Heart left ventricle (tissue), 16 donors: ENCODE measurements around the gene EPN2. TPM values are rescaled to one million over a fixed set of nuclear protein-coding genes. Genes with fewer than 3 reads are reported as not detected.

Experiments
- ATAC-seq, 4 donors: fragments of 200-7000 bp; cut with Tn5 transposase; one replicate each; pipeline ENCODE4 v1.9.1; 2020 to 2022; ENCODE audit warnings: moderate library complexity in 4 of 4, mild to moderate bottlenecking in 3 of 4, moderate number of reproducible peaks in 1 of 4
- DNase-seq, 5 donors: peaks; one replicate each; pipeline ENCODE4 v3.0.0-alpha.2; 2020
- H3K27ac ChIP-seq, 12 donors: fragments of 200-600 bp; sonication (generic) in 4 of 12; one replicate each; pipeline versions ENCODE4 v1.5.0 to v1.8.0; 2016 to 2022; ENCODE audit warnings: mild to moderate bottlenecking in 2 of 12
- H3K27me3 ChIP-seq, 9 donors: fragments of 200-600 bp; sonication (generic) in 2 of 9; one replicate each; pipeline versions ENCODE4 v1.5.1 to v1.8.0; 2016 to 2022; ENCODE audit warnings: mild to moderate bottlenecking in 3 of 9
- H3K36me3 ChIP-seq, 9 donors: fragments of 200-600 bp; sonication (generic) in 2 of 9; one replicate each; pipeline versions ENCODE4 v1.5.0 to v1.8.0; 2018 to 2022; ENCODE audit warnings: mild to moderate bottlenecking in 2 of 9
- H3K4me1 ChIP-seq, 12 donors: fragments of 200-600 bp; sonication (generic) in 4 of 12; one replicate each; pipeline versions ENCODE4 v1.5.0 to v1.8.0; 2016 to 2022; ENCODE audit warnings: mild to moderate bottlenecking in 3 of 12
- H3K4me3 ChIP-seq, 12 donors: fragments of 200-600 bp; sonication (generic) in 4 of 12; one replicate each; pipeline versions ENCODE4 v1.5.0 to v1.8.0; 2017 to 2022; ENCODE audit warnings: mild to moderate bottlenecking in 9 of 12, moderate library complexity in 4 of 12
- H3K9me3 ChIP-seq, 12 donors: fragments of 200-600 bp; sonication (generic) in 4 of 12; one replicate each; pipeline versions ENCODE4 v1.5.0 to v1.8.0; 2016 to 2022; ENCODE audit warnings: mild to moderate bottlenecking in 1 of 12
- POLR2A ChIP-seq, 2 donors: fragments of 450-650 bp; IDR thresholded peaks; one replicate each; pipeline ENCODE4 v1.6.1; 2017; ENCODE audit warnings: antibody characterized with exemption in 2 of 2, mild to moderate bottlenecking in 2 of 2, moderate library complexity in 2 of 2
- WGBS, 4 donors: extraction: QIAGEN DNeasy Blood & Tissue Kit in 2 of 4; methylation state at CpG; one replicate each; pipeline versions ENCODE4 v1.1.5 to v1.1.7; 2013 to 2018; 5-methylcytosine and 5-hydroxymethylcytosine counted together
- intact Hi-C, 10 donors: fragments of 100-400 bp; cut with DNase I; formaldehyde crosslinking; loops; one replicate each; pipeline versions ENCODE4 v1.11.1 to v1.14.2; 2022
- polyA plus RNA-seq, 2 donors: library from polyadenylated mRNA; stranded (reverse); fragments of 200-250 nt; gene quantifications; one replicate each; pipeline ENCODE4 v1.2.3, GENCODE V29; 2013
- total RNA-seq, 9 donors: library from RNA; depleted of rRNA in 2 of 9; stranded (reverse); fragments of >200 nt in 2 of 9; fragmentation: NEBNext Ultra II Directional in 3 of 9; extraction: Animal tissue kit (Norgen Biotek cat#: 25700) in 3 of 9; gene quantifications; one replicate each; pipeline versions ENCODE4 v1.1.0 to v1.2.4, GENCODE V29; 2016 to 2023
- TF ChIP-seq, protein P1 (sequence below), 12 donors: fragments of 200-600 bp; sonication (generic) in 4 of 12; IDR thresholded peaks; one replicate each; pipeline versions ENCODE4 v1.5.0 to v1.8.0; 2018 to 2022; ENCODE audit warnings: antibody characterized with exemption in 12 of 12, mild to moderate bottlenecking in 5 of 12
- donor health status: ischemic (EF 13 %, LVEDD 7.1; RV severe dilation, severe dysfunction).
- donor health status: healthy with polysubstance abuse.
- donor health status: DM: no; HTN: yes; CAD: no.
- donor health status: DM: no; HTN: no; CAD: no.
- donor health status: ischemic (EF 25% LVEDD 6.9; RV normal size, moderate dysfunction).
- donor health status: ischemic (EF 25% LVEDD 5.7; RV mildly dilated, moderate dysfunction).
- donor health status: healthy.
- donor health status: DM: yes; HTN: yes; CAD: no.
- donor health status: ischemic (EF 35%, LVEDD 5.7; RV mildly dilated, moderate dysfunction).
- donor health status: nonischemic (EF 11% LVEDD 7.7; RV severe dilation, severe dysfunction).
- donor health status: DM: yes; HTN: yes; CAD: no.
- donor health status: PGD.
- donor health status: ischemic (EF 29% LVEDD 5.4; RV normal size, mild dysfunction).
- donor health status: nonischemic (EF 23%, LVEDD 6.1; RV moderate dilation, normal function).

The EPN2 gene
- total and polyA plus RNA-seq, 11 donors = 26.4 to 114 (median 72.0) TPM

DNA sequence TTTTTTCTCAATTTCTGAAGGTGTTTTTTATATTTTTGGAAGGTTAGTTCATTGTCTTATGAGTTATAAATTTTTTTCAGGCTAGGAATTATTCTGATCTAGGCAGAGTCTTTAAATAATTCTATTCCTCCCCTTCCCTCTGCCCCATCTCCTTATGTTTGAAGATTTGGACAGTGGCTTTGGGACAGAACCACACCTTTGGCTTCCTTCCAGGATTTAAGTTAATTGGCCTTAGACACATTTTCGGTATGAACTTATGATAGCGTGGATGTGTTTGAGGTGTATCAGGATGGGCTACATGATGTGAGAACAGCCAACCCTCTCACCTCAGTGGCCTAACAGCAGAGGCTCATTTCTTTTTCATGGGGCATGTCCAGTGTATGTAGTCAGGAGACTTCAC lies 24.3 kb downstream of the EPN2 start:
- H3K4me3 ChIP-seq = no peak overlapping the region
- TF ChIP-seq POLR2A (IDR thresholded peaks at IDR 0.05) = no peak
- TF ChIP-seq, protein P1, sequence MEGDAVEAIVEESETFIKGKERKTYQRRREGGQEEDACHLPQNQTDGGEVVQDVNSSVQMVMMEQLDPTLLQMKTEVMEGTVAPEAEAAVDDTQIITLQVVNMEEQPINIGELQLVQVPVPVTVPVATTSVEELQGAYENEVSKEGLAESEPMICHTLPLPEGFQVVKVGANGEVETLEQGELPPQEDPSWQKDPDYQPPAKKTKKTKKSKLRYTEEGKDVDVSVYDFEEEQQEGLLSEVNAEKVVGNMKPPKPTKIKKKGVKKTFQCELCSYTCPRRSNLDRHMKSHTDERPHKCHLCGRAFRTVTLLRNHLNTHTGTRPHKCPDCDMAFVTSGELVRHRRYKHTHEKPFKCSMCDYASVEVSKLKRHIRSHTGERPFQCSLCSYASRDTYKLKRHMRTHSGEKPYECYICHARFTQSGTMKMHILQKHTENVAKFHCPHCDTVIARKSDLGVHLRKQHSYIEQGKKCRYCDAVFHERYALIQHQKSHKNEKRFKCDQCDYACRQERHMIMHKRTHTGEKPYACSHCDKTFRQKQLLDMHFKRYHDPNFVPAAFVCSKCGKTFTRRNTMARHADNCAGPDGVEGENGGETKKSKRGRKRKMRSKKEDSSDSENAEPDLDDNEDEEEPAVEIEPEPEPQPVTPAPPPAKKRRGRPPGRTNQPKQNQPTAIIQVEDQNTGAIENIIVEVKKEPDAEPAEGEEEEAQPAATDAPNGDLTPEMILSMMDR (IDR thresholded peaks at IDR 0.05) = no peak
- peaks cover 25 to 93% (median 65%) of the 10 kb centered on the region in 12 donors for H3K4me1 ChIP-seq
- intact Hi-C loops = loop anchor here in 1 of 10 donors (5.0 kb wide), 1 partner anchor 86 kb away; no protein-coding TSS in a partner anchor
- H3K9me3 ChIP-seq = no peaks in the 10 kb centered on the region
- WGBS, 4 donors = 33 to 40% (median 34%) methylated on average over 2 of the region's 2 CpGs
- no peaks in the 10 kb centered on the region for H3K36me3 ChIP-seq
- H3K27me3 ChIP-seq = no peaks in the 10 kb centered on the region
- ATAC-seq = no peak
- H3K27ac ChIP-seq = peak overlapping the region in 3 of 12 donors; percentile 26 to 84 (median 33)
- DNase-seq = no peak

DNA sequence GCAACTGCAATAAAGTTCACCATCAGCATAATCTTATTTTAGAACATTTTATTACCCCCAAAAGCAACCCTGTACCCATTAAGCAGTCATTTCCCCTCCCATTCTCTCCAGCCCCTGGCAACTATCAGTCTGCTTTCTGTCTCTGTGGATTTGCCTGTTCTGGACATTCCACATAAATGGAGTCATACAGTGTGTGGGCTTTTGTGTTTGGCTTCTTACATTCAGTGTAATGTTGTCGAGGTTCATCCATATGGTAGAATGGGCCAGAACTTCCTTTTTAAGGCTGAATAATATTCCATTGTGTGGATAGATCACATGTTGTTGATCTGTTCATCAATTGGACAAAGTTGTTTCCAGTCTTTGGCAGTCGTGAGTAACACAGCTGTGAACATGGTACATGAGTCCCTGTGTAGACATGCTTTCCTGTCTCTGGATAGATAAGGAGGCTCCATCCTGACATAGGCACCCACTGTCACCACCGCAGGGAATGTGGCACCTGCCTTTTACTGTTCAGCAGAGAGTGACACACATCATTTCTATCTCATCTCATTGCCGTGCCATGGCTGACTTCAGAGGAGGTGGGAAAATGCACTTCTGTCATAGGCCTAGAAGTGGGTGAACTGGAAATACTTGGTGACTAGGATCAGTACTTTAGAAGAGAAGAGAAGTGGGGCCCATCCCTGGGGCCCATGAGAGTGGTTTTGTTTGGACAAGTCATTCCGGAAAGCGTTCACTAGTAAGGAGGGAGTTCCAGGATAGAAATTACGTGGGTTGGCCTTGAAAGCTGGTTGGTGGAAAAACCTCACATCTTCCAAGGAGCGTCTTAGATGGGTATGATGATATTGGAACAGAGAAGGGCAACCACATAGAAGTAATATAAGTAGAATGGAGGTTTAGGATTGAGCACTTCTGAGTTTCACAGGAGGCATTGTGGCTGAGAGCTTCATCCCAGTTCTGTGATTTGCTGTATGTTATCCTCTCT lies 25.8 kb downstream of the EPN2 start:
- H3K4me1 ChIP-seq = peaks cover 25 to 90% (median 64%) of the 10 kb centered on the region in 12 donors

DNA sequence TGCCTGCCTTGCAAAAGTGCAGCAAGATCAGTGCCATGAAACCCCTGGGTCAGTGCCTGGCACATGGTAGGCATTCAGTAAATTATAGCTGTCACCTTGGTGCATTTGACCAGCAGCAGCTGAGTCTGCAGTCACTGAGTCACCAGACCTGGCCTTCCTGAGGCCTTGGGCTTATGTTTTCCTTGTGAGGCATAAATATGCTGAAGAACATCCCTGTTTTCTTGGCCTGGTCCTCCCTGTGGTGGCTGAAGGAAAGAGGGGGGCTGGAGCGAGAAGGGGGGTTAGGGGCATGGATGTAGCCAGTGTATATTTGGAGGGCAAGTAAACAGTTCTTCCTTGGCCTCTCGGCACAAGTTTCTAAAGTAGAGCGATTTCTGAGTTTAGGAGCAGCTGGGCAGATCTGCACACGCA lies 26.5 kb downstream of the EPN2 start:
- TF ChIP-seq, protein P1 (IDR thresholded peaks at IDR 0.05) = no peak
- no peak for TF ChIP-seq POLR2A (IDR thresholded peaks at IDR 0.05)
- DNase-seq (peak in 2 of 5 donors; percentile 49 to 54), ATAC-seq (peak; percentile 11 to 59 (median 53))
- intact Hi-C loops = loop anchor here in 1 of 10 donors (5.0 kb wide), 1 partner anchor 84 kb away; no protein-coding TSS in a partner anchor
- no peaks in the 10 kb centered on the region for H3K36me3 ChIP-seq
- H3K27ac ChIP-seq = peak overlapping the region in 11 of 12 donors; percentile 23 to 84 (median 62)
- WGBS, 4 donors = 36 to 72% (median 59%) methylated on average over 4 of the region's 4 CpGs
- peaks cover 27 to 90% (median 71%) of the 10 kb centered on the region in 12 donors for H3K4me1 ChIP-seq
- H3K9me3 ChIP-seq = no peaks in the 10 kb centered on the region
- no peaks in the 10 kb centered on the region for H3K27me3 ChIP-seq
- H3K4me3 ChIP-seq = no peak overlapping the region

More for the DNA sequence above, 25.8 kb downstream of the EPN2 start:
- intact Hi-C loops = loop anchor here in 1 of 10 donors (5.0 kb wide), 1 partner anchor 84 kb away; no protein-coding TSS in a partner anchor
- TF ChIP-seq POLR2A (IDR thresholded peaks at IDR 0.05) = no peak
- TF ChIP-seq, protein P1 (IDR thresholded peaks at IDR 0.05) = no peak
- H3K27me3 ChIP-seq = no peaks in the 10 kb centered on the region
- ATAC-seq (peak in 3 of 4 donors; percentile 17 to 35 (median 29)), DNase-seq (peak in 1 of 5 donors; percentile 22)
- no peaks in the 10 kb centered on the region for H3K9me3 ChIP-seq
- no peak overlapping the region for H3K4me3 ChIP-seq
- H3K27ac ChIP-seq = peak overlapping the region in 11 of 12 donors; percentile 23 to 84 (median 62)
- no peaks in the 10 kb centered on the region for H3K36me3 ChIP-seq
- WGBS, 4 donors = 62 to 68% (median 65%) methylated on average over 8 of the region's 8 CpGs

DNA sequence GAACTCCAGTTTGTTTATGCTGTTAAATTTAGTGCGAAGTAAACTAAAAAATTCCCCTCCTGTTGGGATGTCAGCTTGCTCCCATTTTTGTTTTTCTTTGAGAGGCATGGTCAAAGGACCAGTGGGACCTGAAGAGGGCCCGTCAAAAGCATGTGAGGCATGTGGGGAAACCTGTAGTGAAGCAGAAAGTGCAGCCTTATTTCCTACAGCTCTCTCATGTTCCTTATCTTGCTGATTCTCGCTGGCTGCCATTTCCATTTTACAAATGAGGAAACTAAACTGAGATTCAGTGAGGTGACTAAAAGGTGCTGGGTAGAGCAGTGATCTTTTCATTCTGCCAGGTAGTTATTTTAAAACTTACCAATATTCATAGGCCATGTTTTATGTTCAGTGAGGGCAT lies 27.1 kb downstream of the EPN2 start:
- 34 to 45% (median 39%) methylated on average over 3 of the region's 3 CpGs for WGBS, 4 donors
- no peak for ATAC-seq
- TF ChIP-seq, protein P1 (IDR thresholded peaks at IDR 0.05) = no peak
- no peak for TF ChIP-seq POLR2A (IDR thresholded peaks at IDR 0.05)

More for the DNA sequence above, 27.1 kb downstream of the EPN2 start:
- peak overlapping the region; percentile 23 to 84 (median 62) for H3K27ac ChIP-seq
- intact Hi-C loops = loop anchor here in 1 of 10 donors (5.0 kb wide), 1 partner anchor 83 kb away; no protein-coding TSS in a partner anchor
- no peak overlapping the region for H3K4me3 ChIP-seq
- DNase-seq = peak in 1 of 5 donors; percentile 8
- no peaks in the 10 kb centered on the region for H3K9me3 ChIP-seq
- H3K27me3 ChIP-seq = no peaks in the 10 kb centered on the region
- H3K4me1 ChIP-seq = peaks cover 32 to 96% (median 77%) of the 10 kb centered on the region in 12 donors
- no peaks in the 10 kb centered on the region for H3K36me3 ChIP-seq
